Measurements from ENCODE around the gene ZNRF4.
A peak's percentile ranks its signal among the peaks of the same experiment; 100 is the strongest.

ZNRF4 gene

GRCh38 chr19:5452594-5453565 is 2.3 kb upstream of the ZNRF4 start:
- Histone ChIP-seq H3K4me1 (ENCODE audit: insufficient read depth, insufficient read length) (no peaks in the 10 kb centered on the region), H3K9me3 (ENCODE audit: insufficient read depth, low read length) (peaks cover 6% of the 10 kb centered on the region; the same call in 1 of the 2 replicates), H3K9ac (ENCODE audit: insufficient read length, low read depth) (no peak overlapping the region), H3K36me3 (ENCODE audit: insufficient read depth, insufficient read length, low read length) (no peaks in the 10 kb centered on the region), H3K4me3 (ENCODE audit: insufficient read length, low read depth) (no peak overlapping the region), H3K27me3 (ENCODE audit: insufficient read depth, insufficient read length) (no peaks in the 10 kb centered on the region)
- no peak for DNase-seq (ENCODE audit: low read depth, low spot score)
- no peak for TF ChIP-seq SUZ12 (IDR thresholded peaks at IDR 0.05; ENCODE audit: extremely low read depth, insufficient read depth, insufficient read length)
- no peak for TF ChIP-seq ZNF274 (IDR thresholded peaks at IDR 0.05; ENCODE audit: low read depth, low read length)
- no peak for TF ChIP-seq YY1 (IDR thresholded peaks at IDR 0.05; ENCODE audit: insufficient read depth, insufficient read length)

DNA sequence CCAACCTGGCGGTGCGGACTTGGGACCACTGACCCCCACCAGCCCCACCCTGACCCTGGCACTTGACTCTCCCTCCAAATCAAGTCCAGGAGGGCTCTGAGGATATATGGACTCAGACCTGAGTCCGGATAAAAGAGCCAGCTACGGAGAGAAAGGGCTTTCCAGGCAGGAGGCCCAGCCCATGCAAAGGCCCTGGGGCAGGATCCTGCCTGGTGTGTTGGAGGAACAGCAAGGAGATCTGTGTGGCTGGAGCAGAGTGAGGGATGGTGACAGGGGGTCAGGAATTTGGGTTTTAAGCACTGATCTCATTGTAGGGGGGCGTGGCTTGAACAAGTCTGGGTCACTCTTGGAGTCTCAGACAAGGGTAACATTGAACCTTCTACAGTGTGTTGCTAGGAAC is 474 bp upstream of the ZNRF4 start:
- Histone ChIP-seq H3K4me1 (ENCODE audit: insufficient read depth, insufficient read length) (no peaks in the 10 kb centered on the region), H3K4me3 (ENCODE audit: insufficient read length, low read depth) (no peak overlapping the region), H3K9me3 (ENCODE audit: insufficient read depth, low read length) (peaks cover 6% of the 10 kb centered on the region; the same call in 1 of the 2 replicates), H3K27me3 (ENCODE audit: insufficient read depth, insufficient read length) (no peaks in the 10 kb centered on the region), H3K9ac (ENCODE audit: insufficient read length, low read depth) (no peak overlapping the region), H3K36me3 (ENCODE audit: insufficient read depth, insufficient read length, low read length) (no peaks in the 10 kb centered on the region)
- DNase-seq (ENCODE audit: low read depth, low spot score): no peak
- no peak for TF ChIP-seq YY1 (IDR thresholded peaks at IDR 0.05; ENCODE audit: insufficient read depth, insufficient read length)

DNA sequence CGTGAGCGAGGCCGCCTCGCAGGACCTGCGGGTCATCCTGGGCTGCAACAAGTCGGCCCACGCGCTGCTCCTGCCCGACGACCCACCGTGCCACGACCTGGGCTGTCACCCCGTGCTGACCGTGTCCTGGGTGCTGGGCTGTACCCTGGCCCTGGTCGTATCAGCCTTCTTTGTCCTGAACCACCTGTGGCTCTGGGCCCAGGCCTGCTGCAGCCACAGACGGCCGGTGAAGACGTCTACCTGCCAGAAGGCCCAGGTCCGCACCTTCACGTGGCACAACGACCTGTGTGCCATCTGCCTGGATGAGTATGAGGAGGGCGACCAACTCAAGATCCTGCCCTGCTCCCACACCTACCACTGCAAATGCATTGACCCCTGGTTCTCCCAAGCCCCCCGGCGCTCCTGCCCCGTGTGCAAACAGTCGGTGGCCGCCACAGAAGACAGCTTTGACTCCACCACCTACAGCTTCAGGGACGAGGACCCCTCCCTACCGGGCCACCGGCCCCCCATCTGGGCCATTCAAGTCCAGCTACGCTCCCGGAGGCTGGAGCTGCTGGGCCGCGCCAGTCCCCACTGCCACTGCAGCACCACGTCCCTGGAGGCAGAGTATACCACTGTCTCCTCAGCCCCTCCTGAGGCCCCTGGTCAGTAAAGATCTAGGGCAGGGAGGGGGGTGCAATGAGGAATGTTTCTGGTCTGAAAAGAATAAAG is 1.1 kb downstream of the ZNRF4 start:
- Histone ChIP-seq H3K4me3 (ENCODE audit: insufficient read length, low read depth) (no peak overlapping the region), H3K36me3 (ENCODE audit: insufficient read depth, insufficient read length, low read length) (no peaks in the 10 kb centered on the region), H3K9ac (ENCODE audit: insufficient read length, low read depth) (peak overlapping the region; percentile 28), H3K27me3 (ENCODE audit: insufficient read depth, insufficient read length) (no peaks in the 10 kb centered on the region), H3K9me3 (ENCODE audit: insufficient read depth, low read length) (peaks cover 6% of the 10 kb centered on the region; the same call in 1 of the 2 replicates), H3K4me1 (ENCODE audit: insufficient read depth, insufficient read length) (no peaks in the 10 kb centered on the region)
- no peak for DNase-seq (ENCODE audit: low read depth, low spot score)
- TF ChIP-seq YY1 (IDR thresholded peaks at IDR 0.05; ENCODE audit: insufficient read depth, insufficient read length): no peak
- no peak for TF ChIP-seq SUZ12 (IDR thresholded peaks at IDR 0.05; ENCODE audit: extremely low read depth, insufficient read depth, insufficient read length)
- no peak for TF ChIP-seq ZNF274 (IDR thresholded peaks at IDR 0.05; ENCODE audit: low read depth, low read length)

GRCh38 chr19:5456841-5457200 is 1.6 kb downstream of the ZNRF4 start:
- TF ChIP-seq YY1 (IDR thresholded peaks at IDR 0.05; ENCODE audit: insufficient read depth, insufficient read length) (no peak), ZNF274 (IDR thresholded peaks at IDR 0.05; ENCODE audit: low read depth, low read length) (no peak), SUZ12 (IDR thresholded peaks at IDR 0.05; ENCODE audit: extremely low read depth, insufficient read depth, insufficient read length) (no peak)
- peaks cover 6% of the 10 kb centered on the region; the same call in 1 of the 2 replicates for H3K9me3 ChIP-seq (ENCODE audit: insufficient read depth, low read length)
- peak overlapping the region; percentile 28 for H3K9ac ChIP-seq (ENCODE audit: insufficient read length, low read depth)
- no peaks in the 10 kb centered on the region for H3K36me3 ChIP-seq (ENCODE audit: insufficient read depth, insufficient read length, low read length)
- H3K4me3 ChIP-seq (ENCODE audit: insufficient read length, low read depth): no peak overlapping the region
- H3K27me3 ChIP-seq (ENCODE audit: insufficient read depth, insufficient read length): no peaks in the 10 kb centered on the region
- DNase-seq (ENCODE audit: low read depth, low spot score): no peak
- no peaks in the 10 kb centered on the region for H3K4me1 ChIP-seq (ENCODE audit: insufficient read depth, insufficient read length)

DNA sequence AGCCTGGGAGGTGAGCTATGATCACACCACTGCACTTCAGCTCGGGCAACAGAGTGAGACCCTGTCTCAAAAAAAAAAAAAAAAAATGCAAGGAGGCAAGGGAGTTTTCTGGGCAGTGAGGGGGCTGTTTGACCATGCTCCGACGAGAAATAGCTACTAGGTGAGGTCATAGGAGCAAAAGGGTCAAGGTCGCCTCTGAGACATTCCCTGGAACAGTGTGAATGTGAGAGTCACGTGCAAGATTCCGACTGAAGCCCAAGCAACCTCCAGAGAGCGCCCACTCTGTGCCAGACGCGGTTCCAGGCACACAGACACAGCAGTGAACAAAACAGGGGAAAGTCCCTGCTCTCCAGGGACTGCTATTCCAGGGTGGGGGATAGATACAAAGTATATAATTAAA is 2.5 kb downstream of the ZNRF4 start:
- TF ChIP-seq YY1 (IDR thresholded peaks at IDR 0.05; ENCODE audit: insufficient read depth, insufficient read length): no peak
- no peak for TF ChIP-seq ZNF274 (IDR thresholded peaks at IDR 0.05; ENCODE audit: low read depth, low read length)
- TF ChIP-seq SUZ12 (IDR thresholded peaks at IDR 0.05; ENCODE audit: extremely low read depth, insufficient read depth, insufficient read length): no peak

GRCh38 chr19:5458420-5458819 is 3.2 kb downstream of the ZNRF4 start:
- TF ChIP-seq YY1 (IDR thresholded peaks at IDR 0.05; ENCODE audit: insufficient read depth, insufficient read length): no peak
- no peak for TF ChIP-seq SUZ12 (IDR thresholded peaks at IDR 0.05; ENCODE audit: extremely low read depth, insufficient read depth, insufficient read length)
- TF ChIP-seq ZNF274 (IDR thresholded peaks at IDR 0.05; ENCODE audit: low read depth, low read length): no peak
- H3K9ac ChIP-seq (ENCODE audit: insufficient read length, low read depth): no peak overlapping the region
- H3K27me3 ChIP-seq (ENCODE audit: insufficient read depth, insufficient read length): no peaks in the 10 kb centered on the region
- H3K9me3 ChIP-seq (ENCODE audit: insufficient read depth, low read length): peaks cover 13% of the 10 kb centered on the region; the same call in 1 of the 2 replicates
- H3K4me3 ChIP-seq (ENCODE audit: insufficient read length, low read depth): no peak overlapping the region
- no peak for DNase-seq (ENCODE audit: low read depth, low spot score)
- no peaks in the 10 kb centered on the region for H3K4me1 ChIP-seq (ENCODE audit: insufficient read depth, insufficient read length)
- no peaks in the 10 kb centered on the region for H3K36me3 ChIP-seq (ENCODE audit: insufficient read depth, insufficient read length, low read length)

More for the DNA sequence above, 2.5 kb downstream of the ZNRF4 start:
- Histone ChIP-seq H3K4me1 (ENCODE audit: insufficient read depth, insufficient read length) (no peaks in the 10 kb centered on the region), H3K36me3 (ENCODE audit: insufficient read depth, insufficient read length, low read length) (no peaks in the 10 kb centered on the region), H3K9me3 (ENCODE audit: insufficient read depth, low read length) (peaks cover 11% of the 10 kb centered on the region; the same call in 1 of the 2 replicates), H3K27me3 (ENCODE audit: insufficient read depth, insufficient read length) (no peaks in the 10 kb centered on the region), H3K4me3 (ENCODE audit: insufficient read length, low read depth) (no peak overlapping the region), H3K9ac (ENCODE audit: insufficient read length, low read depth) (no peak overlapping the region)
- DNase-seq (ENCODE audit: low read depth, low spot score): no peak

DNA sequence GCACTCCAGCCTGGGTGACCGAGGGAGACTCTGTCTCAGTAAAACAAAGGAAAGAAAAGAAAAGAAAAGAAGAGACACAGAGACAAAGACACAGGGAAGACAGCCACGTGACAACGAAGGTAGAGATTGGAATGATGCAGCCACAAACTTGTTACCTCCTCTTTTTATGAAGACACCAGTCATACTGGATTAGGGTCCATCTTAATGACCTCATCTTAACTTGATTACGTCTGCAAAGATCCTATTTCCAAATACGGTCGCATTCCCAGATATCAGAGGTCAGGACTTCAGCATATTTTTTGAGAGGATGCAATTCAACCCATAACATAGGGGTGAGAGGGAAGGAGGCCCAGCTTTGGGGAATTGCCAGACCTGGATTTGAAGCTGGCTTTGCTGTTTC is 4.1 kb downstream of the ZNRF4 start:
- no peak for TF ChIP-seq ZNF274 (IDR thresholded peaks at IDR 0.05; ENCODE audit: low read depth, low read length)
- TF ChIP-seq YY1 (IDR thresholded peaks at IDR 0.05; ENCODE audit: insufficient read depth, insufficient read length): no peak
- no peak for TF ChIP-seq SUZ12 (IDR thresholded peaks at IDR 0.05; ENCODE audit: extremely low read depth, insufficient read depth, insufficient read length)
- no peaks in the 10 kb centered on the region for H3K27me3 ChIP-seq (ENCODE audit: insufficient read depth, insufficient read length)

More for the DNA sequence above, 4.1 kb downstream of the ZNRF4 start:
- Histone ChIP-seq H3K9me3 (ENCODE audit: insufficient read depth, low read length) (peaks cover 14% of the 10 kb centered on the region; the same call in 1 of the 2 replicates), H3K4me1 (ENCODE audit: insufficient read depth, insufficient read length) (no peaks in the 10 kb centered on the region), H3K4me3 (ENCODE audit: insufficient read length, low read depth) (no peak overlapping the region), H3K9ac (ENCODE audit: insufficient read length, low read depth) (no peak overlapping the region), H3K36me3 (ENCODE audit: insufficient read depth, insufficient read length, low read length) (no peaks in the 10 kb centered on the region)
- no peak for DNase-seq (ENCODE audit: low read depth, low spot score)

All from NT2/D1 (cell line).